Left hindlimb (tissue), 1 donor: Measurements from ENCODE around the gene RNF215.

Experiments
- DNase-seq: peaks from one replicate; pipeline ENCODE4 v3.0.0-alpha.2; 2018

Gene RNF215

GRCh38 chr22:30393885-30394284, 6.7 kb upstream of the RNF215 start:
- no peak for DNase-seq

DNA sequence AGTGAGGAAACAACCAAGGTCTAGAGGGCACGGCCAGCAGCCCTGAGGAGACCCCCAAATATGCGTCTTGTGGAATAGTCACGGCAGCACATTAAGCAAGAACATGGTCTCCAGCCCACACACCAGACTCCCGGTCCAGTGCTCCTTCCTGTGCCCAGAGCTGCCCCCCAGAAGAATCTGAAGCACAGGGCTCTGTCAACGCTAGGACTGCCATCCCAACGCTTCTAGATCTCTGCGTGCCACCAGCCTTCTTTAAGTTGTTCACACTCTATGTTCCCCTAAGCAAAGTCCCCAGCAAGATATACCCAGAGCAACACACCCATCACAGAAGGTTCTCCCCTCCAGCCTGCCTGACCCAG, 6.1 kb upstream of the RNF215 start:
- DNase-seq, result no peak

DNA sequence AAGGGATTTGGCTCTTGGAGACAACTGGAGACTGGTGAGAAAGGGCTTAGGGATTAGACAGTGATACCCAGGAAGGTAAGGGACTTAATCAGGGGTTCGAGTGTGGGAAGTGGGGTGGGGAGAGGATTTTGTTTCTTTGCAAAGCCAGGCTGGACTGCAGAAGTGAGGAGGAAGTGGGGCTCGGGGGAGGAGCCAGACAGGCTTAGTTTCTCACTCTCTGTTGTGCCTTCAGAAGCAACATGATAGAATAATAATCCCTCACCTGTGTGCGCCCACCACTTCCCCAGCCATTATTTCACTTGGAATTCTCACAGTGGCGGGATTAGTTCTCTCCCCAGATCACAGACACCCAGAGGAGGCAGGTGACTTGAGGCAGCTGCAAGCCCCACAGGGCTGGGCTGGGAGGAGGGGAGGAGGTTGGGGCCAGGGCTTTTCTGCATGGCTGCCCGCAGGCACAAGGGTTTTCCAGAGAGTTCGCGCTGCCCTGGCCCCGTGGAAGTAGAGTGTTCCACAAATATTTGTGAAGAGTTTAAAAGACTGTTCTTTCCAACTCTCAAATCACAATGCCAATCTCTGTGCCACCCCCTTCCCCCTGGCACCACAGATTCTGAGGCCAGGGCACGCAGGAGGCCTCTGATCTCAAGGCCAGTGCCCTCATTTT, 5.6 kb upstream of the RNF215 start:
- DNase-seq, result no peak

DNA sequence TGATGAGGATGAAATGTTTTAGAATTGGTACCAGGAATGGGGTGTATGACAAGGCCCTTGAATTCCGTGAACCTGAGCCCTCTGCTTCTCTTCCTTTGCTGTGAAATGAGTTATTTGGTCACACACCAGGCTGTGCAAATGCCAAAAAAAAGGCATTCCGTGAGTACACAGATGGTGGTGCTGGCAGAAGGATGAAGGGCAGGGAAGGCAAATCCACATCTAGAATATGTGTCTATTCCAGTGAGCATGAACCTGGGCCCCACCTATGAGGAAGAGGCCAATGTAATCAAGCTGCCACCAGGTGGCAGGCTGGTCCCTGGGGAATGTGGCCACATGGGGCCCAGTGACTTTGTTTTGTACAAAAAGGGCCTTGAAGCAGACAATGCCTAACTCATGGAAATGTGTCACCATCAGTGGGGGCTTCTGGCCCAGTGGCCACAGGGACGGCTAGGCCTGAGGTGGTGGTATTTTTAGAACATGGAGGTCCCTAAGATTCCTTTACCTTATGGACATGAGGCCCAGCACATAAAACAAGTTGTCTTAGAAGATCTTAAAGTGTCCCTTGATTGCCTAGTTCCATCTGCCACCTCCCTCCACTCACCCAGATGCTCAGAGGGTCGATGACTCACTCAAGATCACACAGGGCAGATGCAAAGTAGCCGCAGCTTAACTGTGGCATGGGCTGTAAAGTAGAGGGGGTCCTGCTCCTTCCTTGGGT, 3.9 kb upstream of the RNF215 start:
- DNase-seq, result no peak

GRCh38 chr22:30386608-30386959, 627 bp downstream of the RNF215 start:
- no peak for DNase-seq

DNA sequence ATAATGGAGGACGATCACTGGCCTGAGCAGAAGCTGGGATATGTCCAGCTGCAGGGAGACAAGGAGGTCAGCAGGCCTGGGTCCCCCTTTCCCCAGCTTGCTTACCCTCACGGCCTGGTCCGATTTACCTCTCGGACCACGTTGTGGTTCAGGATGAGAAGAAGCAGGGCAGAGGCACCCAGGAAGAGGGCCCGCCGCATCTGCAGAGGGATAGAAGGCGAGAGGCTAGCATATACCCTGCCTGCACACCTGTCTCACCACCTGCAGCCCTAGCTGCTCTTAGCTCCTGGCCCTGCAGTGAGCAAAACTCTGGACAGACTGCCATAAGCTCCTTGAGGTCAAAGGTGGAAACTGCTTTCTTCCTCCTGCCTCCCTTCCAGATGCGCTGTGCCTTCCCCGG, 1.3 kb downstream of the RNF215 start:
- no peak for DNase-seq

GRCh38 chr22:30383061-30383460, 4.2 kb downstream of the RNF215 start:
- no peak for DNase-seq

DNA sequence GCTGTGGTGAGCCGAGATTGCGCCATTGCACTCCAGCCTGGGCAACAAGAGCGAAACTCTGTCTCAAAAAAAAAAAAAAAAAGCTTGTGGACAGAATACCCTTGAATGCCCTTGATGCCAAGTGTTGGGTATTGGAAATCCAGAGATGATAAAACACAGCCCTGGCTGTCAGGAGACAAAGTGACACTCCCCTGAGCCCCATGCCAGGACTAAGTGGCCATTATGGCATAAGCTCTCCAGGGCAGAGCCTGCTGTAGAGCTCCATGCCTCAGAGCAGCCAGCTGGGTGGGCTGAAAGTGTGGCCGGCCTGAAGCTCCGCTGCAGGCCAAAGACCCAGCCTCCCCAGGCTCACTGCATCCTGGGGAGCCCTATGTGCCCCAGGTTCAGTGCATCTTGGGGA, 4.9 kb downstream of the RNF215 start:
- no peak for DNase-seq

GRCh38 chr22:30381264-30381663, 5.9 kb downstream of the RNF215 start:
- no peak for DNase-seq

GRCh38 chr22:30380011-30380410, 7.2 kb downstream of the RNF215 start:
- DNase-seq, result no peak

GRCh38 chr22:30375312-30375849, 11.8 kb downstream of the RNF215 start:
- DNase-seq, result no peak

DNA sequence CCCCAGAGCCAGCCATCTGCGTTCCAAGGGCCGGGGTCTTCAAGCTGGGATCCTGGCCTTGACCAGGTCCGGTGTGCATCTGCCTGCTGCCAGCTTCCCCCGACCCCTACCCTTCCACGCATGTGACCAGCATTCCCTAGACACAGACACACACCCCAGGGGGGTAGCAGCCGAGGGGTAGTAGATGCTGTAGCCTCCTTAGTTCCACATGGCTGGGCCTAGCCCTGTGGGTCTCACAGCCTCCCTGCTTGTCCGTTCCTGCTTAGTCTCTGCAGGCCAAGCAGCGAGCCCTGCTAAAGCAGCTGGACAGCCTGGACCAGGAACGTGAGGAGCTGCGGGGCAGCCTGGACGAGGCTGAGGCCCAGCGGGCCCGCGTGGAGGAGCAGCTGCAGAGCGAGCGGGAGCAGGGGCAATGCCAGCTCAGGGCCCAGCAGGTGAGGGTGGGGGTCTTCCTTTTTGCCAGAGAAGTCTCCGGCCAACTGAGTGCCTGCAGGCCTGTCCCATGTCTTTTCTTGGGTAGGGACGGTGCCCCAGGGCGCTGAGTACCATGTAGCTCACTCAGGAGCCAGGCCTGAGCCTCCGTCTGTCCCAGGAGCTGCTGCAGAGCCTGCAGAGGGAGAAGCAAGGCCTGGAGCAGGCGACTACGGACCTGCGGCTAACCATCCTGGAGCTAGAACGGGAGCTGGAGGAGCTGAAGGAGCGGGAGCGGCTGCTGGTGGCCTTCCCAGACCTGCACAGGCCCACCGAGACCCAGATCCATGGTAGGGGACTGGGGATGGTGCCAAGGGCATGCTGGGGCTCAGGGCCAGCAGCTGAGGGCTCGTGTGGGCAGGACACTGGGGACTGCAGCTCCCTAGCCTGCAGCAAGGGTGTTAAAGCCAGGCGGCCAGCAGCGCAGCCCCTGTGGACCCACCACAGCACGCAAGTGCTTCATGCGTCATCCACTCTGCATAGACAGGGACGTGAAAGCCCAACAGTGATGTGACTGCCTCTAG, 13.6 kb downstream of the RNF215 start:
- no peak for DNase-seq

DNA sequence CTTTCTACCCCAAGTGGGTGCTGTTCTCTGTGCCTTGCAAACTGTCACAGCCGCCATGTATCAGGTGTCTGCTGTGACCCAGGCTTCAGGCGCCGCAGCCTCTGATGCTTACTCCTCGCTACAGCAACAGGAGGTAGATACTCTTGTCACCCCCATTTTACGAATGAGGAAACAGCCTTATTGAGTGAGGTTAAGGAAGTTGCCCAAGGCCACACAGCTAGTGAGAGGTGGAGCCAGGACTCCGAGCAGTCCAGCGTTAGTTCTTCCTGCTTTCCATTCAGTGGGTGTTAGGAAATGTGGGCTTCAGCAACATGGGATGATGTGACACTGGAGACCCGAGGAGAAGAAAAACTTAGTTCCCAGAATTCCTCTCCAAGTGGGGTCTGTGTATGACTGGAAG, 14.3 kb downstream of the RNF215 start:
- DNase-seq, result no peak

DNA sequence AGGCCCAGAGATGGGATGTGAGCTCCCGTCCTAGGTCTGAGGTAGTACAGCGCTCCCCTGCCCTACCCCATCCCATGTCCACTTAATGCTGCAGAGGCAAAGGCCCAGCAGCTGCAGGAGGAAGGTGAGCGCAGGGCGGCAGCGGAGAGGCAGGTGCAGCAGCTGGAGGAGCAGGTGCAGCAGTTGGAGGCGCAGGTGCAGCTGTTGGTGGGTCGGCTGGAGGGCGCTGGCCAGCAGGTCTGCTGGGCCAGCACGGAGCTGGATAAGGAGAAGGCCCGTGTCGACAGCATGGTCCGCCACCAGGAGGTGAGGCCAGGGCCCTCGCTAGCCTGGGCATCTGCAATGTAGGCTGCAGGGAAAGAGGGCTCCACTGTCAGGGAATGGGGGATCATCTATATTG, 15.2 kb downstream of the RNF215 start:
- no peak for DNase-seq

DNA sequence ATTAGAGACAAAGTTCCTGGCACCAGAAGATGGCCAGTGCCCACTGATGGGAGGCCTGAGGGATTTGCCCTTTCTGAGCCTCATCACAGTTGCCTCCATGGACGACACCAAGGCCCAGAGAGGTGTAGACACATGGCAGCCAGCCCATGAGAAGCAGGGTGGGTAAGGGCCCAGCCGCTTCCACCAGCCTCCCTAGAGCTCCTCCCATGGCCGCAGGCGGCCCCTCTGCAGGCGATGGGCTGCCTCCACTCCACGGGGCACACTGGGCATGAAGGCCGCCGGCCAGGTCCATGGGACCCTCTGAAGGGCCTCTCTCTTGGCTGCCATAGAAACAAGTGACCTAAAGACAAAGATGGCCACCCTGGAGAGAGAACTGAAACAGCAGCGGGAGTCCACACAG, 15.9 kb downstream of the RNF215 start:
- DNase-seq, result no peak

- no peak for DNase-seq
Observed at GRCh38 chr22:30370641-30371230, 16.5 kb downstream of the RNF215 start.

- no peak for DNase-seq
Observed at GRCh38 chr22:30368420-30368819, 18.8 kb downstream of the RNF215 start.

DNA sequence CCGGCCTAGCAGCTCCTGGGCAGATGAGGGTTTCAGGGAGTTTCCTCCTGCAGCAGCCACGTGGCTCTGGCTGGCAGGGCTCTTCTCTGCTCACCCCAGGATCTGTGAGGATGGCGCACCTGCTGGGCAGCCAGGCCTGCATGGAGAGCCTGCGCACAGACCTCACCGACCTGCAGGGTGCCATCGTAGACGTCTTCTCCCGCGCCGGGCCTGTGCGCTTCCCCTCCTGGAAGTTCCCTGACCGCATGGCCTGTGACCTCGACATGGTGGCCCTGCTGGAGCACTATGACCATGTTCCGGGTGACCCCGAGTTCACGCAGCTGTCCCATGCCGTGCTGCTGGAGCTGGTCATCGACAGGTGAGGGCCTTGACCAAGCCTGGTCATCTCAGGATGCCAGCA, 21.3 kb downstream of the RNF215 start:
- DNase-seq, result no peak

DNA sequence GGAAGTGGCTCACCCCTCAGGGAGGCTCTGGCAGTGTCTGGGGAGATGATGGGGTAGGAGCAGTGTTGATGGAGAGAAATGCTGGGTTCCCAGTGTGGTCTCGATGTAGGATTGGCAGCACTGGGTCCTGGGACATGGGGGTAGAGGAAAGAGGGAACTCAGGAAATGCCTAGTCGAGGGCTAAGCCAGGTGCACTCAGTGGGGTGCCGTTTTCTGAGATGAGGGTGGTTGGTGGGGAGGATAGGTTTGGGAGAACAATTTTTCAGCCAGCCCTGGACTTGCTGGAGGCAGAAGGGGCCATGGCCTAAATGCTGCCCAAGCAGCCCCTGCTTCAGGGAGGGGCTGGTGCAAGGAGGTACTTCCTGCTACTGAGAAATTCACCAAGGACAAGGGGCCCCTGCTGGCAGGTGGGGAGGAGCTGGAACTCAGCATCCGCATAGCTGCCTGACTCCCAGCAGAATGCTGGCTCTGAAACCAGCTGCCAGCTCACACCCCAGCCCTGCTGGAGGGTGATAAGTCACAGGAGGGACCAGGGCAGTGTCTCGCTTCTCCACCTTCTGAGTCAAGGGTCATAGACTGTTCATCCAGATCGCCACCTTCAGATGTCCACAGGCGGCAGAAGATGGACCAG, 24.4 kb downstream of the RNF215 start:
- DNase-seq, result no peak

GRCh38 chr22:30361916-30362650, 25.1 kb downstream of the RNF215 start:
- DNase-seq, result no peak

- DNase-seq, result no peak
Observed at GRCh38 chr22:30358541-30358940, 28.7 kb downstream of the RNF215 start.
